Activated CD8-positive, alpha-beta memory T cell treated with anti-CD3 and anti-CD28 coated beads for 36 hours (primary cell): ENCODE data around the gene CCDC85A. TPM values are rescaled to one million over a fixed set of nuclear protein-coding genes. Genes with fewer than 3 reads are reported as not detected.
"Not testable (repeated sequence)": the region's sequence is repeated elsewhere in the genome, so short reads cannot be mapped to it uniquely, and the experiment has no call there.

ENCODE experiments used
- CTCF ChIA-PET: fragments of 350-600 bp; sonication (Branson Sonifier 250); formaldehyde crosslinking; loops from one replicate; lab custom pipeline; 2021; ENCODE audit warnings: antibody characterized with exemption; lab: Charles Lee
- POLR2A ChIA-PET: fragments of 350-600 bp; sonication (Branson Sonifier 250); formaldehyde crosslinking; loops from one replicate; lab custom pipeline; 2021; ENCODE audit warnings: antibody characterized with exemption; lab: Charles Lee
- total RNA-seq, 2 experiments: library from RNA; stranded (reverse); gene quantifications; one replicate each; pipeline ENCODE4 v1.2.3, GENCODE V29; 2021

The CCDC85A gene
- total RNA-seq = not detected

GRCh38 chr2:56183643-56184499, at the start of gene CCDC85A:
CCDC85A (plus strand) TSS chr2:56183990; CDS start chr2:56184625, 635 bp downstream.
- POLR2A ChIA-PET = no interaction called here

GRCh38 chr2:56134861-56135260, 48.9 kb upstream of the CCDC85A start:
- POLR2A ChIA-PET = no interaction called here
- CTCF ChIA-PET = interaction anchor here (0.6 kb wide), 1 partner anchor 418 kb away, joined by 3 read pairs; no protein-coding TSS in a partner anchor

More at GRCh38 chr2:56183643-56184499, at the start of gene CCDC85A:
- CTCF ChIA-PET = interaction anchor here (0.9 kb wide), 1 partner anchor 1314 kb away, joined by 3 read pairs; no protein-coding TSS in a partner anchor

- CTCF ChIA-PET, POLR2A ChIA-PET: not testable (repeated sequence)
These were observed 41.2 kb upstream of the CCDC85A start for GRCh38 chr2:56142497-56143061.

- POLR2A ChIA-PET = no interaction called here
- CTCF ChIA-PET = no interaction called here
These were observed 35.9 kb upstream of the CCDC85A start for GRCh38 chr2:56147907-56148306.

- CTCF ChIA-PET = no interaction called here
- POLR2A ChIA-PET = no interaction called here
These were observed 35.0 kb upstream of the CCDC85A start for GRCh38 chr2:56148825-56149224.

GRCh38 chr2:56151841-56152240, 31.9 kb upstream of the CCDC85A start:
- POLR2A ChIA-PET = no interaction called here
- CTCF ChIA-PET = no interaction called here

- ChIA-PET POLR2A (no interaction called here), CTCF (no interaction called here)
These were observed 28.6 kb upstream of the CCDC85A start for GRCh38 chr2:56155188-56155587.

- CTCF ChIA-PET, POLR2A ChIA-PET: not testable (repeated sequence)
These were observed 23.9 kb upstream of the CCDC85A start for GRCh38 chr2:56159875-56160274.

- ChIA-PET CTCF (no interaction called here), POLR2A (no interaction called here)
These were observed 15.9 kb upstream of the CCDC85A start for GRCh38 chr2:56167616-56168562.

GRCh38 chr2:56169521-56169920, 14.3 kb upstream of the CCDC85A start:
- CTCF ChIA-PET = no interaction called here
- POLR2A ChIA-PET = no interaction called here

GRCh38 chr2:56170504-56170903, 13.3 kb upstream of the CCDC85A start:
- ChIA-PET CTCF (no interaction called here), POLR2A (no interaction called here)

- ChIA-PET CTCF (no interaction called here), POLR2A (no interaction called here)
These were observed 12.8 kb upstream of the CCDC85A start for GRCh38 chr2:56170988-56171387.

- ChIA-PET CTCF (no interaction called here), POLR2A (no interaction called here)
These were observed 8.0 kb upstream of the CCDC85A start for GRCh38 chr2:56175779-56176178.

- CTCF ChIA-PET = no interaction called here
These were observed 6.2 kb upstream of the CCDC85A start for GRCh38 chr2:56177420-56178220.

GRCh38 chr2:56179931-56180330, 3.9 kb upstream of the CCDC85A start:
- CTCF ChIA-PET = no interaction called here
- POLR2A ChIA-PET = no interaction called here

More at GRCh38 chr2:56177420-56178220, 6.2 kb upstream of the CCDC85A start:
- POLR2A ChIA-PET = no interaction called here

- ChIA-PET POLR2A (no interaction called here), CTCF (no interaction called here)
These were observed 1.4 kb upstream of the CCDC85A start for GRCh38 chr2:56182420-56182819.

GRCh38 chr2:56184500-56185011, 766 bp downstream of the CCDC85A start:
- ChIA-PET CTCF (no interaction called here), POLR2A (no interaction called here)

- POLR2A ChIA-PET = no interaction called here
- CTCF ChIA-PET = no interaction called here
These were observed 1.4 kb downstream of the CCDC85A start for GRCh38 chr2:56185101-56185581.

- POLR2A ChIA-PET = no interaction called here
- CTCF ChIA-PET = no interaction called here
These were observed 1.8 kb downstream of the CCDC85A start for GRCh38 chr2:56185582-56186046.
